GM21529 (cell line): ENCODE results near the gene FAM237B.
"Not testable (repeated sequence)": the region's sequence is repeated elsewhere in the genome, so short reads cannot be mapped to it uniquely, and the experiment has no call there.

Source experiments
- ATAC-seq: cut with Tn5 transposase; IDR thresholded peaks from one replicate; pipeline ENCODE4 v1.9.1; 2021; ENCODE audit not compliant: unreplicated experiment

Gene FAM237B

DNA sequence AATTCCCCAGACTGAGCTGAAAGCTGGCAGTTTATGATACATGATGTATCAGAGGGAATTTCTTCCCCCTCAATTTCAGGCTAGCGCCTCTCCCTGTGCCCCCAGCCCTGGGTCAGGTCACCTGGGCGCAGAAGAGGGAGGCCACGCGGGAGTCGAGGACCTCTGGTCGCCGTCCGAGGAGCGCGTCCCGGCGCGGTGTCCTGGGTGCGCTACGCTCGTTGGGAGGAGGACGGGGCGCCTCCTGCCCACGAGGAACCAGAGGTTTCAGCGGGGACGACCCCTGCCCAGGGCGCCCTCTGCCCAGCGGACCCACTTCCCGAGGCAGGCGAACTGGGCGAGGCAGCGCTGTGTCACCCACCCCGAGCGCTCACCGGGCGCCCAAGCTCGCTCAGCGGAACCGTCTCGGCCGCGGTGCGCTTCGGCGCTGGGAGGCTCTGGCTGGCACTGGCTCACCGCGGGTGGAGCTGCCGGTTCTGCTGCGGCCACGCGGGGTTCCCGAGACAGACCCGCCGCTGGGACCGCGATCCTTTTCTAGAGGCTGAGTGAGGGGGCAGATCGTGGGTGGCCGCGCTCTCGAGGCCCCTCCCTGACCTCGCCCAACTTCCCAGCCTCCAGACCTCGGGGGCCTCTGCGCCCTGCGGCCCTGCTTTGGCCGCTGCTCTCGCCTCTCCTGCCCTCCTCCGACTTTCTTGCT lies at the start of gene FAM237B:
FAM237B (minus strand) TSS at position 504 of the 694 bp plus-strand sequence. CDS start 1,556 bp downstream, outside the sequence.
- no peak for ATAC-seq

DNA sequence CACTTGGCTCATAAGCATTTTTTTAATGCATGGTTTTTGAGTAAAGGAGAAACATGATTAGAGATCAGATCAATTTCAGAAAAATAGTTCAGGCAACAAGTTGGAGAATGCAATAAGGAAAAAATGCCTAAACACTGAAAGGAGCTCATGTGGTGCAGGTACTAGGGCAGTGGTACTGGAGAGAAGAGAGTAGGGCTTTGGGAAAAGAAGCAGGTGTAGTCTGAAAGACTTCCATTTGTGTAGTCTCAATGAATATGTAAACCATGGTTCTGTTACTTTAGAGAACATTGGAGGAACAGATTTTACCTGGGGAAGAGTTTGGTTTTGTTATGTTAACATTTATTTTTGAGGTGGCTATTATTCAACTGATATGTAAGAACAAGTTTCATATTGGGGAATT lies 30.9 kb upstream of the FAM237B start:
- no peak for ATAC-seq

DNA sequence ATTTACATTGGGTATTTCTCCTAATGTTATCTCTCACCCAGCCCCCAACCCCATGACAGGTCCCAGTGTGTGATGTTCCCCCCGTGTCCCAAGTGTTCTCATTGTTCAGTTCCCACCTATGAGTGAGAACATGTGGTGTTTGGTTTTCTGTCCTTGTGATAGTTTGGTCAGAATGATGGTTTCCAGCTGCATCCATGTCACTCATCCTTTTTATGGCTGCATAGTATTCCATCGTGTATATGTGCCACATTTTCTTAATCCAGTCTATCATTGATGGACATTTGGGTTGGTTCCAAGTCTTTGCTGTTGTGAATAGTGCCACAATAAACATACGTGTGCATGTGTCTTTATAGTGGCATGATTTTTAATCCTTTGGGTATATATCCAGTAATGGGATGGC lies 28.9 kb upstream of the FAM237B start:
- ATAC-seq: not testable (repeated sequence)

DNA sequence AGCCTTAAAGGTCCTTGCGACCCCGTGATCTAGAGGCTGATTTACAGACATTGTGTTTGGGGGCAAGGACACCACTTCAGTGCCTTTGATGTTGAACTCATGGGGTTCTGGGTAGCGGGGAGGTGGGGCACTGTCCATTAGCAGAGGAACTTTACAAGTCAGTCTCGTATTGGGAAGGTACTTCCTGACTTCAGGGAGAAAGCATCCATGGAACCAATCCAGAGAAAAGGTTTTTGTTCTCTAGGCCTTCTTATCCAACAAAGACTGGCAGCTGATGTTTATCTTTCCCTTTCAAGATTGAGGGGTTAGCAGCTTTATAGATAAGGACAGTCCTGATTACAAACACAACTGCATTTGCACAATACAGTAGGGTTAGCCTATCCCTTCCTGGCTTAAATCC lies 28.2 kb upstream of the FAM237B start:
- no peak for ATAC-seq

DNA sequence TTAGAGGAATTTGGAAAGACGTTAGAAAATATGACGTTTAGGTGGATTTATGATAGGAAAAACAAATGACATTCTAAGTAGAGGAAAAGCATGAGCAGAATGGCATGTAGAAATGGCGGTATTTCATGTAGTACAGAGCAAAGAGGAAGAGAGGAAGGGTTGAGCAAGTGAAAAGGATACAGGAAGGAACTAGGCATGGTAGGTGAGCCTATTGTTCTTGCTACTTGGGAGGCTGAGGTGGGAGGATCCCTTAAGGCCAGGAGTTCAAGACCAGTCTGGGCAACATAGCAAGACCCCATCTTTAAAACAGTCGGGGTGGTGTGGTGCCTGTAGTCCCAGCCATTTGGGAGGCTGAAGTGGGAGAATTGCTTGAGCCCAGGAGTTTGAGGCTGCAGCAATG lies 26.7 kb upstream of the FAM237B start:
- no peak for ATAC-seq

DNA sequence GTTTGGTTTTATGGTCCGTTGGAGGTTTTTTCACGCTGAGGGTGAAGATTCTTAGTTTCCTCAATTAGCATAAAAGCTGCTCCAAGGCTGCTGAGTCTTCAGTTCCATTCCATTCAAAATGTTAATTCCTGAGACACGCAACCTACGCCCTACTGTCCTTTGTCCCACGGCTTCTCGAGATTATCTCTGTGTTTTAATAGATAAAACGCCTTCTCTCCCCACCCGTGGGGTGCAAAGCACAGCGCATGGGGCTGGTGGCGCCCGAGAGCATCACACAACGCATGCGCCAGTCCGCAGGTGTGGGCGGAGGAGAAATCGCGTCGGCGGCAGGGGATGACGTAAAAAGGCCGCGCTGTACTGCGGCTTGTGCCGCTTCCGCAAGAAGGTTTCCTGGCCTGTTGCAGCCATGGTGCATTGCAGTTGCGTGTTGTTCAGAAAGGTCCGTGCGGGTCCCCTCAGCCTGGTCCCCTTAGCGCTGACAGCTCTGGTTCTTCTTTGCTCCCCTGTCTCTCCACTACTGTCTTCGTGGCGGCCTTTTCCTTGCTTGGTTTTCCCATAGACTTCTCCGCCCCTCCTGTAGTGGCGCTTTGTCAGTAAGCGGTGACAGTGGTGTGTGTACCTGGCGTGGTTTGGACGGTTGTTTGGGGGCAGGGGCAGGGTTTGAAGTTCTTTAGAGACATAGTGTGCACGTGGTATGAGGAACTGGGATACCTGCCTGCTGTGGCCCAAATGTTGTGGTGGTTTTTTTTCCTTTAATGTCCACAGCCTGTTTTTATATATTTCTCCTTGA lies 25.4 kb upstream of the FAM237B start, which contains the start of gene GTPBP10:
GTPBP10 (plus strand) TSS at position 381 of the 790 bp plus-strand sequence; CDS start at position 407, 26 bp downstream.
- ATAC-seq: peak; percentile 94

DNA sequence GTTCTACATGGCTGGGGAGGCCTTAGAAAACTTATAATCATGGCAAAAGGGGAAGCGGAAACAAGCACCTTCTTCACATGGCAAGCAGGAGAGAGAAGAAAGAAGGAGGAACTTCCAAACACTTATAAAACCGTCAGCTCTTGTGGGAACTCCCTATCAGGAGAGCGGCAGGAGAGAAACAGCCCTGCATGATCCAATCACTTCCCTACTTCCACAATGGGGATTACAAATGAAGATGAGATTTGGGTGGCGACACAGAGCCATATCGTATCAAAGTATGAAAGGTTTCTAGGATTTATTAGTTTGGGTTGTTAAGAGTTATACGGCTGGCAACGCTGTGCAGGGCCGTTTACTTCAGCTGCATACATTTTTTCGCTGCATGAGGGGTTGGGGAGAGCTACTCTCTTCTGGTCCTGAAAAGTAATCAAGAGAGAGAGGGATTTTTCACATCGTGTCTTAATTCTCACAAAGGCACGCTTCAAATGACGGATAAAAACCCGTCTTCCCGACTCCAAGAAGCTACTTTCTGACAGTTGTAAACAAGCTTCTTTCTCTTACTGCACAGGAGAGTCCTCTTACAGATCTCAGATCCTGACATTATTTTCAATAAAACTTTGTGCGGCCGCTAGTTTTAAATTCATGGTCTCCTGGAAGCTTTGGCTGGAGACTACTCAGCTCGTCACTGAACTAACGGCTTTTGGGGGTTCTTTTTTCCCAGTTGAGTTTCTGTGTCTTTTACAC lies 24.7 kb upstream of the FAM237B start:
- ATAC-seq: peak; percentile 13

DNA sequence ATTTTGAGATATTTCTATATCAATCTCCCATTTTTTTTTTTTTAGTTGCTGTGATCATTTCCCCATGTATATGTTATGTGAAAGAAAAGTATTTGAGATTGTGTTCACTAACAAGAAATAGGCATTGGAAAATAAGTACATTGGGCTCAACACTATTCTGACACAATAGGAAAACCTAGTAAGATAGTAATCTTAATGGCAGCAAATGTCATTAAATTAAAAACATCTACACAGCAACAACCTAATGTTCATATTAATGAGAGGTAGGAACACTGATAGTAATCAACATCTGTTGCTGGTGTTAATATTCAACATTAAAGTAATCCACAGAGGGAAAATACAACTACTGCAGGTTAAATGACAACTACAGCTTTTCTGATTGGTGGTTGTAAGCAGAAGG lies 23.9 kb upstream of the FAM237B start:
- no peak for ATAC-seq

DNA sequence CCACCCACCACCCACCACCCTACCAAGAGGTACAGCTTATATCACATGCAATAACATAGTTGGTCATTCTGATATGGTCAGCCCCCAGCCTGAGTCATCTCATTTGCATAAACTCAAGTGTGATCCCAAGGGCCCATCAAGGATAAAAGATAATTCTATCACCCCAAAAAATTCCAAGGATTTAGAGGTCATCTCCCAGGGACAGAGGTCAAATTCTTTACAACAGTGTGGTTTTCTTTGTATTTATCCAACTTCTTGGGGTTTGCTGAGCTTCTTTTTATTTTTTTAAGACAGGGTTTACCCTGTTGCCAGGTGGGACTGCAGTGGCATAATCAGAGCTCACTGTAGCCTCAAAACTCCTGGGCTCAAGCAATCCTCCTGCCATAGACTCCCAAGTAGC lies 16.0 kb upstream of the FAM237B start:
- no peak for ATAC-seq

DNA sequence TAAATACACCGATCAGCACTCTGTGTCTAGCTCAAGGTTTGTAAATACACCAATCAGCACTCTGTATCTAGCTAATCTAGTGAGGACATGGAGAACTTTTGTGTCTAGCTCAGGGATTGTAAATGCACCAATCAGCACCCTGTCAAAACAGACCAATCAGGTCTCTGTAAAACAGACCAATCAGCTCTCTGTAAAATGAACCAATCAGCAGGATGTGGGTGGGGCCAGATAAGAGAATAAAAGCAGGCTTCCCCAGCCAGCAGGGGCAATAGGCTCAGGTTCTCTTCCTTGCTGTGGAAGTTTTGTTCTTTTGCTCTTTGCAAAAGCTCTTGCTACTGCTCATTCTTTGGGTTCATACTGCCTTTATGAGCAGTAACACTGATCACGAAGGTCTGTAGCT lies 13.8 kb upstream of the FAM237B start:
- ATAC-seq: not testable (repeated sequence)

DNA sequence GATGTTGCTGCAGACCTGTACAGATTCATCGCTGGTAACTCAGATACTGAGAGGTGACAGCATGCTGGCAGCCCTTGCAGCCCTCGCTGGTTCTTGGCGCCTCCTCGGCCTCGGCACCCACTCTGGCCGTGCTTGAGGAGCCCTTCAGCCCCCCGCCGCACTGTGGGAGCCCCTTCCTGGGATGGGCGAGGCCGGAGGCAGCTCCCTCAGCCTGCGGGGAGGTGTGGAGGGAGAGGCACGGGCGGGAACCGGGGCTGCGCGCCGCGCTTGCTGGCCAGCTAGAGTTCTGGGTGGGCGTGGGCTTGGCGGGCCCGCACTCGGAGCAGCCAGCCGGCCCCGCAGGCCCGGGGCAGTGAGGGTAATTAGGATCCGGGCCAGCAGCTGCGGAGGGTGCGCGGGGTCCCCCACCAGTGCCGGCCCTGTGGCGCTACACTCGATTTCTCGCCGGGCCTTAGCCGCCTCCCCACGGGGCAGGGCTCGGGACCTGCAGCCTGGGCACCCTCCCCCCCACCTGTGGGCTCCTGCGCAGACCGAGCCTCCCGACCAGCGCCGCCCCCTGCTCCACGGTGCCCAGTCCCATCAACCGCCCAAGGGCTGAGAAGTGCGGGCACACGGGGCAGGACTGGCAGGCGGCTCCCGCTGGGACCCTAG lies 13.2 kb upstream of the FAM237B start:
- ATAC-seq: no peak

DNA sequence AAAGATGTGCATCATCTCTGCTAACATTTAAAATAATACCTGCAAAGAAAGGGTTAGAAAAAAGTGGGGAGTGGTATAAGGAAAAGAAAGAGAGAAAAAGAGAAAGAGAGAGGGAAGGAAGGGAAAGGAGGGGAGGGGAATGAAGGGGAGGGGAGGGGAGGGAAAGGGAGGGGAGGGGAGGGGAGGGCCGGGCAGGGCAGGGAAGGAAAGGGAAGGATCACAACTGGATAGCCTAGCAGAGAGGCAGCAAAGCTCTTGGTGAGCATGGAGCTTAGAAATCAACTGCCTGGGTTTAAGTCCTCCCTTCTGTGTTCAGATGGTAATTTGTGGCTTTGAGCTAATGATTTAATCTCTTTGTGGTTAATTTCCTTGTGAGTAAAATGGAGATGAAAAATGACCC lies 5.4 kb upstream of the FAM237B start:
- no peak for ATAC-seq

DNA sequence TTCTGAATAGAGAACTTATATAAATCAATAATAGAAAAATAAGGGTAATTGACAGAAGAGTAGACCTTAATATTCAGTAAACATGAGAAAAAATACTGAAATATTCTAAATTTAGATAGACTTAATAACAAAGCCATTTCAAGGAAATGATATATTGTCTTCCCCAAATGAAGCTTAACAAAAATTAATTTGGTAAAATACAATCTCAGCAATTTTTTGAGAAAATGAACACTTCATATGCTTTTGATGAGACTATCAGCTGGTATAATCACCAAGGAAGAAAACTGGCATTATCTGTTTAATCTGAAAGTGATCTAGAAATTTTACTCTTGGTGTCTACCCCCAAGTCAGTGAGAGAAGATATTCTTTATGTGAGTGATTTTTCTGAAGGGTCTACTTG lies 1.7 kb upstream of the FAM237B start:
- no peak for ATAC-seq

DNA sequence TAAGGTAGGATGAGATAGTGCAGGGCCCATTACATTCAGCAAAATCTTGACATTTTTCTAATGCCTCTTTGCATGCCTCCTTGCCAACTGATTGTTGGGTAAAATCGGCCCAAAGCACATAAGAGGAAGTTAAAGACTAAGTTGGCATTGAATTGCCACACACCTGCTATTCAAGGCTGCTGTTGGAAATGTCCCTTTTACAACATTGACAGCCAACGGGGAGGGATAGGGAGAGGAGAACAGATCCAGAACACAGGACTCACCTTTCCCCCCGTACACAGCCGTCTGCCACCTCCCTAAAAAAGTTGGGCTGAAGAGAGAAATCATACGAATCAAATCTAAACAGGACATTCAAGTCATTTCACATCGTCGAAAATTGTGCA lies 695 bp downstream of the FAM237B start:
- ATAC-seq: no peak

DNA sequence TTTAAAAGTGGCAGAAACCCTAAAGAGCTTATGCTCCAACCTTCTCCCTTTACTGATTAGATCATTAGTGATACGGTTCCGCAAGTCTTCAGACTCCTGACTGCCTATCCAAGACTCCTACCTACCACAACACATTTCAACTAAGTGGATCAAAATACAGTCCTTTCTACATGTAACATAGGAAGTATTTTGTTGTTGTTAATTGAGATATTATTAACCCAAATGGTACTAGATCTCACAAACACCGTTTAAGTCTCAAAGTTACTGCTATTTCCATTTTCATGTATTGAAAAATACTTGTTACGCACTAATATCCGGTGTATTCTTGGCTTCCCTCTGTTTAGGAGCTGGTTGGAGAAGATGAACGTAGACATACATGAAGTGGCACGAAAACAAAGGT lies 1.1 kb downstream of the FAM237B start:
- no peak for ATAC-seq

DNA sequence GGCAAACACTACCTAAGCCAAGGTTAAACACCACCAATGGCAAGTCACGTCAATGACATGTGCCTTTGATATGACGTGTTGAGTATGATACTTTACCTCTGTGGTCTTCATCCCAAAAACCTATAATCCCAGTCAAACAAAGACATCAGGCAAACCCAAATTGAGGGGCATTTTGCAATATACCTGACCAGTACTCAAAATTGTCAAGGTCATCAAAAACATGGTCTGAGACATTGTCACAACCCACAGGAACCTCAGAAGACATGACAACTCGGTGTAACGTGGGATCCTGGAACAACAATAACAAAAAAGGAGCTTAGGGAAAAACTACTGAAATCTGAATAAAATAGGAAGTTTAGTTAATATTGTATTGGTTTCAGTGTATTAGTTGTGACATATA lies 7.2 kb downstream of the FAM237B start:
- ATAC-seq: no peak

DNA sequence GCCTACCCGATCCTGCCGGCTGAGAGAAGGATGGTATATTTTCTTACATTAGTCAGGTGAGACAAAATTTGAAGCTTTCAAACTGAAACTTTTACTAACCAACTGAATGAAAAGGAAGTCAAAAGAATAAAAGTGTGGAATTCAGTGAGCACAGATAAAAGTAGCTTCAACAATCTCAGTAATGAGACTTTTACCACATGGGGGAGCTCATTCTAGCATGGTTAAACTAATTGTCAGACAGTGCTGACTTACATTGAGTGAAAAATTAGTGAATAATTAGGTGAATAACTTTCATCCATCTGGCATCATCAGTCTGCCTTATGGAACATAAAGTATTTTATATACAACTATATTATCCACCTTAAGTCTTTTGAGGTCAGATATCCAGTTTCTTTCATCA lies 8.4 kb downstream of the FAM237B start:
- no peak for ATAC-seq

DNA sequence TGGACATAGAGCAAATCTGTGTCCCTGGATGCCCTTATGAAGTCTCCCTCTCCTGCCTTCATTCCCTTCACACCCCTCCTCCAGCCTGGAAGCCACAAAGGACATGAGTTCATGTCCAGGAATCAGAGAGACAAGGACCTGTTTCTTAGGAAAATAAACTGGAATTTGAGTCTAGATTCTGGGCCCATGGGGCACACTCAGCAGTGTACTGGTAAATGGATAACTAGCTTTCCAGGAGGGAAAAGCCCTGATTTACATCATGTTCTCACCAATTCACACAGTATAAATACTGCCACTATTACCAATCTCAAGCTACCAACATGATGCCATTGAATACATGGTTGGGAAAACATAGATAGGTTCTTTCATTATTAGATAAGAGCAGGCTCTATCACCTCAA lies 9.9 kb downstream of the FAM237B start:
- ATAC-seq: no peak

DNA sequence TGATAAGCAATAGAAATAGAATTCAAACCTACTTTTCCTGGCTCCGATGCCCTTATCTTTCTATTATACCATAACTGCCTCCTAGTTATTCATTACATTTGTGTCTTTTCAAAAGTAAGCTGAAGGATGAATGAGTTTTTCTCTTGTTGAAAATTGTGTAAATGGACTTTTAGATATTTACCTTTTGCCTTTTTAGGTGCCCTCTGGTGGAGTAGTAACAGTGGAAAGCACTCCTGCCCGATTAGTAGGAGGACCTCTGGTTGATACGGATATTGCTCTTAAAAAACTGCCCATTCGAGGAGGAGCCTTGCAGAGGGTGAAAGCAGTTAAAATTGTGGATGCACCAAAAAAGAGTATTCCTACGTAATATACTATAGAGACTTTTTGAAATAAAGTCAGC lies 11.2 kb downstream of the FAM237B start:
- ATAC-seq: no peak

DNA sequence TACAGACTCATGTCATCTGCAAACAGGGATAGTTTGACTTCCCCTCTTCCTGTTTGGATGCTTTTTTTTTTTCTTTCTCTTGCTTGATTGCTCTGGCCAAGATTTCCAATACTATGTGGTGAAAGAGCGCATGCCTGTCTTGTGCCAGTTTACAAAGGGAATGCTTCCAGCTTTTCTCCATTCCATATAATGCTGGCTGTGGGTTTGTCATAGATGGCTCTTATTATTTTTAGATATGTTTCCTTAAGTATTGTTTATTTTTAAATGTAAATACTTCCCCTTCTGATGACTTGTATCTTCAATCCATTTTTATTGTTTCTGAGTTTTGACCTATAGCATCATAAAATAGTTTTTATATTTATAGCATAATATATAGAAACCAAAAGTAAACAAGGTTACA lies 17.9 kb downstream of the FAM237B start:
- no peak for ATAC-seq
